IMR-90 (cell line): Measurements from ENCODE around the gene TBC1D23. TPM values are rescaled to one million over a fixed set of nuclear protein-coding genes. Genes with fewer than 3 reads are reported as not detected.

Experiments
- ATAC-seq: fragments of 200-7000 bp; cut with Tn5 transposase; 2 replicates; pipeline ENCODE4 v1.9.1; 2020; ENCODE audit warnings: low read depth, mild to moderate bottlenecking, moderate library complexity
- BruUV-seq: library from RNA; stranded (reverse); fragments of 400-500 nt; replicated peaks from 2 replicates; lab custom pipeline; 2021; lab: Mats Ljungman, UMichigan
- CTCF ChIA-PET: fragments of 300-600 bp; formaldehyde crosslinking; extraction: SDS; loops from one replicate; lab custom pipeline; 2021; ENCODE audit warnings: antibody characterized with exemption; lab: Yijun Ruan, JAX
- POLR2A ChIA-PET: fragments of 300-600 bp; sonication (Branson Sonifier 250); formaldehyde crosslinking; loops from one replicate; lab custom pipeline; 2022; ENCODE audit warnings: antibody characterized with exemption; ENCODE audit not compliant: unreplicated experiment; lab: Charles Lee
- DNase-seq: peaks from one replicate; pipeline ENCODE4 v3.0.0; 2013
- H2AFZ ChIP-seq: replicated peaks from 2 replicates; pipeline ENCODE3; 2013; ENCODE audit warnings: low read length, mild to moderate bottlenecking; ENCODE audit not compliant: poor library complexity
- H2AK5ac ChIP-seq: 2 replicates; pipeline ENCODE4 v1.6.1; 2013; ENCODE audit warnings: low read depth, low read length, inconsistent platforms
- H2AK9ac ChIP-seq: replicated peaks from 2 replicates; pipeline ENCODE3; 2013; ENCODE audit warnings: mild to moderate bottlenecking, low read depth, low read length, moderate library complexity; ENCODE audit not compliant: poor library complexity
- H2BK120ac ChIP-seq: 2 replicates; pipeline ENCODE4 v1.6.1; 2013; ENCODE audit warnings: low read depth, low read length, inconsistent platforms
- H2BK15ac ChIP-seq: 3 replicates; pipeline ENCODE4 v1.6.1; 2013; ENCODE audit warnings: low read depth, low read length, inconsistent platforms
- H2BK20ac ChIP-seq: 2 replicates; pipeline ENCODE4 v1.6.1; 2013; ENCODE audit warnings: low read depth, mild to moderate bottlenecking, inconsistent platforms, low read length, moderate library complexity
- H2BK5ac ChIP-seq: 2 replicates; pipeline ENCODE4 v1.6.1; 2013; ENCODE audit warnings: mild to moderate bottlenecking, low read depth, low read length, inconsistent platforms; ENCODE audit not compliant: poor library complexity, severe bottlenecking
- H3K14ac ChIP-seq: replicated peaks from 2 replicates; pipeline ENCODE4 v1.6.1; 2013; ENCODE audit warnings: low read depth, low read length, inconsistent platforms
- H3K18ac ChIP-seq: 2 replicates; pipeline ENCODE4 v1.6.1; 2013; ENCODE audit warnings: low read depth, low read length, control low read depth
- H3K23ac ChIP-seq: 2 replicates; pipeline ENCODE4 v1.6.1; 2013; ENCODE audit warnings: low read depth, low read length, inconsistent platforms
- H3K27ac ChIP-seq: 2 replicates; pipeline ENCODE4 v1.5.1; 2013; ENCODE audit warnings: mild to moderate bottlenecking, control low read depth, low read length; ENCODE audit not compliant: insufficient read depth
- H3K27me3 ChIP-seq: 2 replicates; pipeline ENCODE4 v1.6.1; 2013; ENCODE audit warnings: low read length; ENCODE audit not compliant: control insufficient read depth, insufficient read depth
- H3K36me3 ChIP-seq: 2 replicates; pipeline ENCODE4 v1.6.1; 2013; ENCODE audit warnings: low read length, mixed read lengths; ENCODE audit not compliant: control insufficient read depth, insufficient read depth
- H3K4ac ChIP-seq: 2 replicates; pipeline ENCODE4 v1.6.1; 2013; ENCODE audit warnings: low read depth, low read length, inconsistent platforms
- H3K4me1 ChIP-seq: 2 replicates; pipeline ENCODE4 v1.6.1; 2013; ENCODE audit warnings: low read length, mixed read lengths; ENCODE audit not compliant: control insufficient read depth, insufficient read depth
- H3K4me2 ChIP-seq: 2 replicates; pipeline ENCODE4 v1.6.1; 2013; ENCODE audit warnings: low read depth, mild to moderate bottlenecking, control low read depth, low read length, moderate library complexity
- H3K4me3 ChIP-seq: 2 replicates; pipeline ENCODE4 v1.5.1; 2013; ENCODE audit warnings: low read depth, mild to moderate bottlenecking, control low read depth, low read length, moderate library complexity; ENCODE audit not compliant: insufficient read depth
- H3K56ac ChIP-seq: 2 replicates; pipeline ENCODE4 v1.6.1; 2013; ENCODE audit warnings: low read length, inconsistent platforms; ENCODE audit not compliant: insufficient read depth; ENCODE audit errors: extremely low read depth
- H3K79me1 ChIP-seq, 2 experiments: 2 replicates each; pipeline ENCODE4 v1.6.1; 2013; ENCODE audit warnings: low read length in 2 of 2, inconsistent platforms in 1 of 2, low read depth in 1 of 2
- H3K9ac ChIP-seq: 2 replicates; pipeline ENCODE4 v1.6.1; 2013; ENCODE audit warnings: low read depth, low read length, control low read depth
- H3K9me1 ChIP-seq: 2 replicates; pipeline ENCODE4 v1.6.1; 2013; ENCODE audit warnings: low read length, inconsistent platforms; ENCODE audit not compliant: insufficient read depth
- H3K9me3 ChIP-seq: 2 replicates; pipeline ENCODE4 v1.6.1; 2013; ENCODE audit warnings: low read length; ENCODE audit not compliant: control insufficient read depth, insufficient read depth
- H4K20me1 ChIP-seq: 2 replicates; pipeline ENCODE4 v1.6.1; 2013; ENCODE audit warnings: low read length, inconsistent platforms; ENCODE audit not compliant: insufficient read depth
- H4K5ac ChIP-seq: 2 replicates; pipeline ENCODE4 v1.6.1; 2013; ENCODE audit warnings: mild to moderate bottlenecking, low read depth, low read length, control low read depth
- H4K8ac ChIP-seq, 2 experiments: 2 replicates each; pipeline ENCODE4 v1.6.1; 2013; ENCODE audit warnings: low read depth in 2 of 2, low read length in 2 of 2, control low read depth in 1 of 2, inconsistent platforms in 1 of 2
- H4K91ac ChIP-seq: 2 replicates; pipeline ENCODE4 v1.6.1; 2013; ENCODE audit warnings: low read depth, low read length, inconsistent platforms; ENCODE audit not compliant: insufficient read depth
- BHLHE40 ChIP-seq: fragments of 150-350 bp; IDR thresholded peaks from 2 replicates; pipeline ENCODE4 v1.6.1; 2016; ENCODE audit warnings: mild to moderate bottlenecking, low read depth, low read length
- CEBPB ChIP-seq: IDR thresholded peaks from 2 replicates; pipeline ENCODE4 v1.6.1; 2012; ENCODE audit warnings: low read depth, low read length, improper control_type of control experiment
- CHD1 ChIP-seq: IDR thresholded peaks from 2 replicates; pipeline ENCODE4 v1.6.1; 2012; ENCODE audit warnings: low read depth, low read length, improper control_type of control experiment
- CTCF ChIP-seq: conservative IDR thresholded peaks from 2 replicates; pipeline ENCODE4 v1.5.1; 2012; ENCODE audit warnings: mild to moderate bottlenecking, low read depth, low read length, improper control_type of control experiment
- ELK1 ChIP-seq: fragments of 150-350 bp; IDR thresholded peaks from 2 replicates; pipeline ENCODE4 v1.6.1; 2016; ENCODE audit warnings: low read depth, mild to moderate bottlenecking, low read length, moderate library complexity, borderline replicate concordance
- FOS ChIP-seq: fragments of 150-350 bp; IDR thresholded peaks from 2 replicates; pipeline ENCODE4 v1.6.1; 2016; ENCODE audit warnings: low read depth, low read length
- MAFK ChIP-seq: IDR thresholded peaks from 2 replicates; pipeline ENCODE4 v1.6.1; 2012; ENCODE audit warnings: low read depth, low read length, improper control_type of control experiment
- MAZ ChIP-seq: IDR thresholded peaks from 2 replicates; pipeline ENCODE4 v1.6.1; 2012; ENCODE audit warnings: low read depth, mild to moderate bottlenecking, low read length, improper control_type of control experiment, moderate library complexity, borderline replicate concordance
- MXI1 ChIP-seq: IDR thresholded peaks from 2 replicates; pipeline ENCODE4 v1.6.1; 2012; ENCODE audit warnings: low read depth, mild to moderate bottlenecking, low read length, moderate library complexity, borderline replicate concordance
- NFE2L2 ChIP-seq: fragments of 150-350 bp; IDR thresholded peaks from 2 replicates; pipeline ENCODE4 v1.6.1; 2016; ENCODE audit warnings: low read depth, mild to moderate bottlenecking, low read length
- POLR2A ChIP-seq: IDR thresholded peaks from 2 replicates; pipeline ENCODE4 v1.6.1; 2012; ENCODE audit warnings: mild to moderate bottlenecking, low read depth, low read length
- RAD21 ChIP-seq: IDR thresholded peaks from 2 replicates; pipeline ENCODE4 v1.6.1; 2012; ENCODE audit warnings: low read length, improper control_type of control experiment
- RCOR1 ChIP-seq: IDR thresholded peaks from 2 replicates; pipeline ENCODE4 v1.6.1; 2012; ENCODE audit warnings: mild to moderate bottlenecking, low read length, improper control_type of control experiment; ENCODE audit not compliant: insufficient replicate concordance
- RFX5 ChIP-seq: IDR thresholded peaks from 2 replicates; pipeline ENCODE4 v1.8.0; 2012; ENCODE audit warnings: low read depth, mild to moderate bottlenecking, low read length, moderate library complexity
- SMC3 ChIP-seq: fragments of 150-350 bp; IDR thresholded peaks from 2 replicates; pipeline ENCODE4 v1.6.1; 2016; ENCODE audit warnings: low read depth, mild to moderate bottlenecking, antibody characterized with exemption, low read length, moderate library complexity
- USF2 ChIP-seq: fragments of 150-350 bp; IDR thresholded peaks from 2 replicates; pipeline ENCODE4 v1.6.1; 2017; ENCODE audit warnings: mild to moderate bottlenecking, antibody characterized with exemption, low read length, low read depth
- WGBS, 2 experiments: methylation state at CpG; one replicate each; pipeline versions ENCODE4 v1.1.5 to v1.1.7; 2013; ENCODE audit warnings: missing lambda C conversion rate in 2 of 2; ENCODE audit not compliant: insufficient read length in 1 of 2; ENCODE audit errors: extremely low coverage in 2 of 2; 5-methylcytosine and 5-hydroxymethylcytosine counted together
- dilution Hi-C: fragments of 300-500 bp; cut with HindIII; formaldehyde crosslinking; loops from one replicate; pipeline ENCODE4 v1.14.3; 2018; ENCODE audit warnings: low sequenced_read_pairs; ENCODE audit not compliant: unreplicated experiment
- in situ Hi-C: fragments of 300-500 bp; cut with MboI; formaldehyde crosslinking; loops from 3 replicates; pipeline ENCODE4 v1.14.3; 2019; ENCODE audit warnings: low sequenced_read_pairs, inconsistent platforms, mixed read lengths
- intact Hi-C: fragments of 100-400 bp; cut with micrococcal nuclease; formaldehyde crosslinking; loops from 2 replicates; pipeline ENCODE4 v1.10.0; 2022
- polyA plus RNA-seq, 3 experiments: library from polyadenylated mRNA; depleted of rRNA; stranded (reverse); fragments of >200 nt; gene quantifications; 2 replicates each; pipeline ENCODE4 v1.2.3, GENCODE V29; 2012; ENCODE audit warnings: low replicate concordance in 1 of 3
- total RNA-seq: library from RNA; depleted of rRNA; stranded (reverse); fragments of >200 nt; gene quantifications from 2 replicates; pipeline ENCODE4 v1.2.3, GENCODE V29; 2012

The TBC1D23 gene
- total and polyA plus RNA-seq, 2 of the 4 experiments (the other 2 are of a cell fraction), result 21.2 to 67.0 TPM

GRCh38 chr3:100265016-100265415, 4.2 kb downstream of the TBC1D23 start:
- H3K9me1 ChIP-seq, result peaks cover 4% of the 10 kb centered on the region
- in situ Hi-C loops (no loop called here), intact Hi-C loops (no loop called here), dilution Hi-C loops (no loop called here)
- no peak overlapping the region for H2AK5ac ChIP-seq
- H3K14ac ChIP-seq, result no peak overlapping the region
- no peak overlapping the region for H3K4ac ChIP-seq
- H3K9ac ChIP-seq, result no peak overlapping the region
- H3K4me2 ChIP-seq, result no peak overlapping the region
- WGBS, 2 experiments, result no CpG with 5 or more reads among the region's 1 CpG
- no peak overlapping the region for H2AK9ac ChIP-seq
- no peak overlapping the region for H3K23ac ChIP-seq
- H4K91ac ChIP-seq, result no peak overlapping the region
- H3K4me3 ChIP-seq, result no peak overlapping the region
- H2BK15ac ChIP-seq, result no peak overlapping the region
- no TSS peak for BruUV-seq
- ATAC-seq (no peak), DNase-seq (no peak)
- H3K79me1 ChIP-seq, result peaks cover 0 to 41% of the 10 kb centered on the region in 2 experiments; a peak in 3 of 4 replicates
- ChIA-PET CTCF (no interaction called here), POLR2A (no interaction called here)
- no peak overlapping the region for H2BK20ac ChIP-seq
- no peak overlapping the region for H3K18ac ChIP-seq
- no peaks in the 10 kb centered on the region for H3K36me3 ChIP-seq
- H3K27me3 ChIP-seq, result no peaks in the 10 kb centered on the region
- no peak overlapping the region for H3K27ac ChIP-seq
- no peak overlapping the region for H4K5ac ChIP-seq
- peaks cover 24% of the 10 kb centered on the region; the same call in 1 of the 2 replicates for H4K20me1 ChIP-seq
- H3K9me3 ChIP-seq, result no peaks in the 10 kb centered on the region
- TF ChIP-seq POLR2A (no peak), FOS (no peak), ELK1 (no peak), CHD1 (no peak), CEBPB (no peak), CTCF (no peak), USF2 (no peak), RFX5 (no peak), RCOR1 (no peak), SMC3 (no peak), NFE2L2 (no peak), MAFK (no peak), MAZ (no peak), RAD21 (no peak), BHLHE40 (no peak), MXI1 (no peak)
- no peak overlapping the region for H4K8ac ChIP-seq
- H3K4me1 ChIP-seq, result peaks cover 9% of the 10 kb centered on the region
- H3K56ac ChIP-seq, result no peak overlapping the region
- no peak overlapping the region for H2BK120ac ChIP-seq
- peak overlapping the region; percentile 48 for H2BK5ac ChIP-seq
- no peak overlapping the region for H2AFZ ChIP-seq
